ENCODE results near the gene DPM2.

Gene DPM2

GRCh38 chr9:127968042-127968441 lies 30.4 kb upstream of the DPM2 start:
- no peak for TF ChIP-seq CTCF (IDR thresholded peaks at IDR 0.05; ENCODE audit: control insufficient read depth, insufficient read depth, low read depth, low read length, missing control alignments)
- no peak overlapping the region for H3K4me3 ChIP-seq (ENCODE audit: control insufficient read depth, low read depth, low read length)
- no peak for DNase-seq (ENCODE audit: low read depth)

GRCh38 chr9:127967151-127967809 lies 29.6 kb upstream of the DPM2 start:
- DNase-seq (ENCODE audit: low read depth) = no peak
- no peak for TF ChIP-seq CTCF (IDR thresholded peaks at IDR 0.05; ENCODE audit: control insufficient read depth, insufficient read depth, low read depth, low read length, missing control alignments)
- no peak overlapping the region for H3K4me3 ChIP-seq (ENCODE audit: control insufficient read depth, low read depth, low read length)

- H3K4me3 ChIP-seq (ENCODE audit: control insufficient read depth, low read depth, low read length) = no peak overlapping the region
- no peak for DNase-seq (ENCODE audit: low read depth)
- TF ChIP-seq CTCF (IDR thresholded peaks at IDR 0.05; ENCODE audit: control insufficient read depth, insufficient read depth, low read depth, low read length, missing control alignments) = no peak
These were observed 28.9 kb upstream of the DPM2 start for GRCh38 chr9:127966416-127967150.

- H3K4me3 ChIP-seq (ENCODE audit: control insufficient read depth, low read depth, low read length) = no peak overlapping the region
- TF ChIP-seq CTCF (IDR thresholded peaks at IDR 0.05; ENCODE audit: control insufficient read depth, insufficient read depth, low read depth, low read length, missing control alignments) = no peak
- no peak for DNase-seq (ENCODE audit: low read depth)
These were observed 28.3 kb upstream of the DPM2 start for GRCh38 chr9:127965953-127966352.

GRCh38 chr9:127963359-127964064 lies 25.9 kb upstream of the DPM2 start:
- no peak overlapping the region for H3K4me3 ChIP-seq (ENCODE audit: control insufficient read depth, low read depth, low read length)
- DNase-seq (ENCODE audit: low read depth) = no peak
- no peak for TF ChIP-seq CTCF (IDR thresholded peaks at IDR 0.05; ENCODE audit: control insufficient read depth, insufficient read depth, low read depth, low read length, missing control alignments)

- no peak for DNase-seq (ENCODE audit: low read depth)
- H3K4me3 ChIP-seq (ENCODE audit: control insufficient read depth, low read depth, low read length) = no peak overlapping the region
- no peak for TF ChIP-seq CTCF (IDR thresholded peaks at IDR 0.05; ENCODE audit: control insufficient read depth, insufficient read depth, low read depth, low read length, missing control alignments)
These were observed 25.3 kb upstream of the DPM2 start for GRCh38 chr9:127963041-127963358.
